ENCODE data around the gene FCHSD2.
"Not testable (repeated sequence)": the region's sequence is repeated elsewhere in the genome, so short reads cannot be mapped to it uniquely, and the experiment has no call there.

Gene FCHSD2

GRCh38 chr11:73151416-73151815, 9.3 kb upstream of the FCHSD2 start:
- no peak for DNase-seq (ENCODE audit: low read depth)

- DNase-seq (ENCODE audit: low read depth) = no peak
These were observed 7.0 kb upstream of the FCHSD2 start for GRCh38 chr11:73149105-73149504.

GRCh38 chr11:73147771-73148681, 5.9 kb upstream of the FCHSD2 start:
- no peak for DNase-seq (ENCODE audit: low read depth)

- no peak for DNase-seq (ENCODE audit: low read depth)
These were observed 4.0 kb upstream of the FCHSD2 start for GRCh38 chr11:73145986-73146575.

- DNase-seq (ENCODE audit: low read depth) = no peak
These were observed 1.2 kb upstream of the FCHSD2 start for GRCh38 chr11:73143126-73143838.

- DNase-seq (ENCODE audit: low read depth) = peak; percentile 49
These were observed 600 bp downstream of the FCHSD2 start for GRCh38 chr11:73141309-73142127.

- peak; percentile 28 for DNase-seq (ENCODE audit: low read depth)
These were observed 1.1 kb downstream of the FCHSD2 start for GRCh38 chr11:73141031-73141308.

- DNase-seq (ENCODE audit: low read depth) = no peak
These were observed 1.7 kb downstream of the FCHSD2 start for GRCh38 chr11:73140213-73141030.

GRCh38 chr11:73139476-73140198, 2.5 kb downstream of the FCHSD2 start:
- no peak for DNase-seq (ENCODE audit: low read depth)

GRCh38 chr11:73137944-73138274, 4.2 kb downstream of the FCHSD2 start:
- DNase-seq (ENCODE audit: low read depth) = no peak

- DNase-seq (ENCODE audit: low read depth) = no peak
These were observed 4.7 kb downstream of the FCHSD2 start for GRCh38 chr11:73137262-73137943.

- not testable (repeated sequence) for DNase-seq (ENCODE audit: low read depth)
These were observed 5.4 kb downstream of the FCHSD2 start for GRCh38 chr11:73136722-73137121.

- no peak for DNase-seq (ENCODE audit: low read depth)
These were observed 6.5 kb downstream of the FCHSD2 start for GRCh38 chr11:73135346-73136284.

- not testable (repeated sequence) for DNase-seq (ENCODE audit: low read depth)
These were observed 9.8 kb downstream of the FCHSD2 start for GRCh38 chr11:73132349-73132748.

GRCh38 chr11:73130181-73130580, 11.9 kb downstream of the FCHSD2 start:
- DNase-seq (ENCODE audit: low read depth) = no peak

- no peak for DNase-seq (ENCODE audit: low read depth)
These were observed 12.9 kb downstream of the FCHSD2 start for GRCh38 chr11:73129198-73129597.

- DNase-seq (ENCODE audit: low read depth) = no peak
These were observed 15.2 kb downstream of the FCHSD2 start for GRCh38 chr11:73126804-73127480.

GRCh38 chr11:73124800-73125199, 17.3 kb downstream of the FCHSD2 start:
- no peak for DNase-seq (ENCODE audit: low read depth)

Measured in activated T-cell treated with anti-CD3 and anti-CD28 coated beads for 48 hours (primary cell).